ENCODE measurements around the gene UBE2R2. TPM values are rescaled to one million over a fixed set of nuclear protein-coding genes. Genes with fewer than 3 reads are reported as not detected.

The UBE2R2 gene
- total and polyA plus RNA-seq, 10 of the 15 experiments (the other 5 are each of a cell fraction or from before 2014, with no cell fraction given) = 7.2 to 32.8 (median 17.2) TPM

DNA sequence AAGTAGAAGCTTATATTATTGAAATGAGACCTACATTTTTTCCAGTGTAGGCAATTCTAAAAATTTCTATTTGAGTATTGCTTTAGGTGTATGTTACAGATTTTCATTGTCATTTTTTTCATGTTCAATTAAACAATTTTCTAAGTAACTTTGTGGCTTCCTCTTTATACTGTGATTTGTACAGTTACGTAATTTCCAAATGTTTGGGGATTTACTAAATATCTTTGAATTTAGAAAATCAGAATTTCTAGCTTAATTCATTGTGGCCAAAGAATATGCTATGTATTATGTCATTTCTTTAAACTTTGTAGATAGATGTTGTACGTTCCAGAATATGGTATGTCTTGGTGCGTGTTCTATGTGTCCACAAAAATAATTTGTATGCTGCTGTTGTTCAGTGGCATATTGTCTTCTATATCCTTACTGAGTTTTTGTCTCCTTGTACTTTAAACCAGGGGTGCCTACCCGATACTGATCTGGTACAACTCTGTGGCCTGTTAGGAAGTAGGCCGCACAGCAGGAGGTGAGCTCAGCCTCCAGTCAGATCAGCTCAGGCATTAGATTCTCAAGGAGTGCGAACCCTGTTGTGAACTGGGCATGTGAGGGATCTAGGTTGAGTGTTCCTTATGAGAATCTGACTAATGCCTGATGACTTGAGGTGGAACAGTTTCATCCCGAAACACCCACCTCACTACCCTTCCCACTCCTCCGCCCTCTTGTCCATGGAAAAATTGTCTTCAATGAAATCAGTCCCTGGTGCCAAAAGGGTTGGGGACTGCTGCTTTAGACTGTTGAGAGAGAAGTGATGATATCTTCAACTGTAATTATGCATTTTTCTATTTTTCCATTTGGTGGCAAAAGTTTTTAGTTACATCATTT, 63.5 kb downstream of the UBE2R2 start:
- intact Hi-C loops (cut with micrococcal nuclease; ENCODE audit: unreplicated experiment) = no loop called here
- CTCF ChIA-PET = interaction anchor here (3.1 kb wide), 1 partner anchor 66 kb away, joined by 10 read pairs; no protein-coding TSS in a partner anchor
- ATAC-seq = no peak
- no peaks in the 10 kb centered on the region; a peak in 2 of 4 replicates for H3K36me3 ChIP-seq (ENCODE audit: control insufficient read depth in 2 of 2, insufficient read depth in 2 of 2, low read length in 1 of 2)
- H3K27ac ChIP-seq (ENCODE audit: control insufficient read depth, insufficient read depth) = no peak overlapping the region
- FAIRE-seq = no peak
- no TSS peak for BruUV-seq (replicated peaks)
- SMC1A ChIA-PET (ENCODE audit: uncharacterized antibody, unreplicated experiment) = no interaction called here
- no peaks in the 10 kb centered on the region for H4K20me1 ChIP-seq (ENCODE audit: control insufficient read depth, insufficient read depth)
- no peak overlapping the region for H3K4me3 ChIP-seq
- no peak for DNase-seq (ENCODE audit: low read depth, low spot score)
- no peak overlapping the region for H3K4me2 ChIP-seq (ENCODE audit: control insufficient read depth, insufficient read depth)
- no peaks in the 10 kb centered on the region for H3K27me3 ChIP-seq (replicated peaks in 1 of 2; ENCODE audit: control insufficient read depth in 2 of 2, insufficient read depth in 2 of 2, low read length in 1 of 2)
- peaks cover 52% of the 10 kb centered on the region for H3K79me2 ChIP-seq (ENCODE audit: control insufficient read depth, insufficient read depth, low read length)
- RAD21 ChIA-PET (ENCODE audit: unreplicated experiment) = interaction anchor here (1.1 kb wide), 1 partner anchor 33 kb away, joined by 3 read pairs; no protein-coding TSS in a partner anchor
- POLR2A ChIA-PET = interaction anchor here (0.5 kb wide), 1 partner anchor 16 kb away, joined by 3 read pairs; no protein-coding TSS in a partner anchor
- H2AFZ ChIP-seq (ENCODE audit: control insufficient read depth, low read depth, low read length) = no peak overlapping the region
- no peaks in the 10 kb centered on the region for H3K4me1 ChIP-seq (ENCODE audit: control insufficient read depth, insufficient read depth, low read length)
- H3K9me3 ChIP-seq (replicated peaks; ENCODE audit: control insufficient read depth, insufficient read depth, low read length) = no peaks in the 10 kb centered on the region
- WGBS (ENCODE audit: insufficient coverage, insufficient replicate concordance, low lambda C conversion rate, missing lambda C conversion rate) = 98% methylated on average over 8 of the region's 8 CpGs
- H3K9ac ChIP-seq (ENCODE audit: control insufficient read depth, insufficient read depth, low read length) = no peak overlapping the region
- in situ Hi-C loops (cut with MboI) = loop anchor here (5.0 kb wide), 1 partner anchor 48 kb away; no protein-coding TSS in a partner anchor
- TF ChIP-seq, protein P1, sequence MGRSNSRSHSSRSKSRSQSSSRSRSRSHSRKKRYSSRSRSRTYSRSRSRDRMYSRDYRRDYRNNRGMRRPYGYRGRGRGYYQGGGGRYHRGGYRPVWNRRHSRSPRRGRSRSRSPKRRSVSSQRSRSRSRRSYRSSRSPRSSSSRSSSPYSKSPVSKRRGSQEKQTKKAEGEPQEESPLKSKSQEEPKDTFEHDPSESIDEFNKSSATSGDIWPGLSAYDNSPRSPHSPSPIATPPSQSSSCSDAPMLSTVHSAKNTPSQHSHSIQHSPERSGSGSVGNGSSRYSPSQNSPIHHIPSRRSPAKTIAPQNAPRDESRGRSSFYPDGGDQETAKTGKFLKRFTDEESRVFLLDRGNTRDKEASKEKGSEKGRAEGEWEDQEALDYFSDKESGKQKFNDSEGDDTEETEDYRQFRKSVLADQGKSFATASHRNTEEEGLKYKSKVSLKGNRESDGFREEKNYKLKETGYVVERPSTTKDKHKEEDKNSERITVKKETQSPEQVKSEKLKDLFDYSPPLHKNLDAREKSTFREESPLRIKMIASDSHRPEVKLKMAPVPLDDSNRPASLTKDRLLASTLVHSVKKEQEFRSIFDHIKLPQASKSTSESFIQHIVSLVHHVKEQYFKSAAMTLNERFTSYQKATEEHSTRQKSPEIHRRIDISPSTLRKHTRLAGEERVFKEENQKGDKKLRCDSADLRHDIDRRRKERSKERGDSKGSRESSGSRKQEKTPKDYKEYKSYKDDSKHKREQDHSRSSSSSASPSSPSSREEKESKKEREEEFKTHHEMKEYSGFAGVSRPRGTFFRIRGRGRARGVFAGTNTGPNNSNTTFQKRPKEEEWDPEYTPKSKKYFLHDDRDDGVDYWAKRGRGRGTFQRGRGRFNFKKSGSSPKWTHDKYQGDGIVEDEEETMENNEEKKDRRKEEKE (IDR thresholded peaks at IDR 0.05) = no peak
- TF ChIP-seq, protein P2, sequence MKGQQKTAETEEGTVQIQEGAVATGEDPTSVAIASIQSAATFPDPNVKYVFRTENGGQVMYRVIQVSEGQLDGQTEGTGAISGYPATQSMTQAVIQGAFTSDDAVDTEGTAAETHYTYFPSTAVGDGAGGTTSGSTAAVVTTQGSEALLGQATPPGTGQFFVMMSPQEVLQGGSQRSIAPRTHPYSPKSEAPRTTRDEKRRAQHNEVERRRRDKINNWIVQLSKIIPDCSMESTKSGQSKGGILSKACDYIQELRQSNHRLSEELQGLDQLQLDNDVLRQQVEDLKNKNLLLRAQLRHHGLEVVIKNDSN (IDR thresholded peaks at IDR 0.05; ENCODE audit: borderline replicate concordance, extremely low read length, insufficient read depth, low read depth, low read length) = no peak
- TF ChIP-seq, protein P3, sequence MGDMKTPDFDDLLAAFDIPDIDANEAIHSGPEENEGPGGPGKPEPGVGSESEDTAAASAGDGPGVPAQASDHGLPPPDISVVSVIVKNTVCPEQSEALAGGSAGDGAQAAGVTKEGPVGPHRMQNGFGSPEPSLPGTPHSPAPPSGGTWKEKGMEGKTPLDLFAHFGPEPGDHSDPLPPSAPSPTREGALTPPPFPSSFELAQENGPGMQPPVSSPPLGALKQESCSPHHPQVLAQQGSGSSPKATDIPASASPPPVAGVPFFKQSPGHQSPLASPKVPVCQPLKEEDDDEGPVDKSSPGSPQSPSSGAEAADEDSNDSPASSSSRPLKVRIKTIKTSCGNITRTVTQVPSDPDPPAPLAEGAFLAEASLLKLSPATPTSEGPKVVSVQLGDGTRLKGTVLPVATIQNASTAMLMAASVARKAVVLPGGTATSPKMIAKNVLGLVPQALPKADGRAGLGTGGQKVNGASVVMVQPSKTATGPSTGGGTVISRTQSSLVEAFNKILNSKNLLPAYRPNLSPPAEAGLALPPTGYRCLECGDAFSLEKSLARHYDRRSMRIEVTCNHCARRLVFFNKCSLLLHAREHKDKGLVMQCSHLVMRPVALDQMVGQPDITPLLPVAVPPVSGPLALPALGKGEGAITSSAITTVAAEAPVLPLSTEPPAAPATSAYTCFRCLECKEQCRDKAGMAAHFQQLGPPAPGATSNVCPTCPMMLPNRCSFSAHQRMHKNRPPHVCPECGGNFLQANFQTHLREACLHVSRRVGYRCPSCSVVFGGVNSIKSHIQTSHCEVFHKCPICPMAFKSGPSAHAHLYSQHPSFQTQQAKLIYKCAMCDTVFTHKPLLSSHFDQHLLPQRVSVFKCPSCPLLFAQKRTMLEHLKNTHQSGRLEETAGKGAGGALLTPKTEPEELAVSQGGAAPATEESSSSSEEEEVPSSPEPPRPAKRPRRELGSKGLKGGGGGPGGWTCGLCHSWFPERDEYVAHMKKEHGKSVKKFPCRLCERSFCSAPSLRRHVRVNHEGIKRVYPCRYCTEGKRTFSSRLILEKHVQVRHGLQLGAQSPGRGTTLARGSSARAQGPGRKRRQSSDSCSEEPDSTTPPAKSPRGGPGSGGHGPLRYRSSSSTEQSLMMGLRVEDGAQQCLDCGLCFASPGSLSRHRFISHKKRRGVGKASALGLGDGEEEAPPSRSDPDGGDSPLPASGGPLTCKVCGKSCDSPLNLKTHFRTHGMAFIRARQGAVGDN (IDR thresholded peaks at IDR 0.05) = no peak
- TF ChIP-seq, protein P4, sequence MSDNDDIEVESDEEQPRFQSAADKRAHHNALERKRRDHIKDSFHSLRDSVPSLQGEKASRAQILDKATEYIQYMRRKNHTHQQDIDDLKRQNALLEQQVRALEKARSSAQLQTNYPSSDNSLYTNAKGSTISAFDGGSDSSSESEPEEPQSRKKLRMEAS (IDR thresholded peaks at IDR 0.05; ENCODE audit: low read depth, low read length) = no peak
- TF ChIP-seq TCF7 (IDR thresholded peaks at IDR 0.05; ENCODE audit: borderline replicate concordance) (no peak), HCFC1 (IDR thresholded peaks at IDR 0.05; ENCODE audit: low read length) (no peak), RELA (IDR thresholded peaks at IDR 0.05; ENCODE audit: borderline replicate concordance, partially characterized antibody) (no peak)
- TF ChIP-seq, protein P5, sequence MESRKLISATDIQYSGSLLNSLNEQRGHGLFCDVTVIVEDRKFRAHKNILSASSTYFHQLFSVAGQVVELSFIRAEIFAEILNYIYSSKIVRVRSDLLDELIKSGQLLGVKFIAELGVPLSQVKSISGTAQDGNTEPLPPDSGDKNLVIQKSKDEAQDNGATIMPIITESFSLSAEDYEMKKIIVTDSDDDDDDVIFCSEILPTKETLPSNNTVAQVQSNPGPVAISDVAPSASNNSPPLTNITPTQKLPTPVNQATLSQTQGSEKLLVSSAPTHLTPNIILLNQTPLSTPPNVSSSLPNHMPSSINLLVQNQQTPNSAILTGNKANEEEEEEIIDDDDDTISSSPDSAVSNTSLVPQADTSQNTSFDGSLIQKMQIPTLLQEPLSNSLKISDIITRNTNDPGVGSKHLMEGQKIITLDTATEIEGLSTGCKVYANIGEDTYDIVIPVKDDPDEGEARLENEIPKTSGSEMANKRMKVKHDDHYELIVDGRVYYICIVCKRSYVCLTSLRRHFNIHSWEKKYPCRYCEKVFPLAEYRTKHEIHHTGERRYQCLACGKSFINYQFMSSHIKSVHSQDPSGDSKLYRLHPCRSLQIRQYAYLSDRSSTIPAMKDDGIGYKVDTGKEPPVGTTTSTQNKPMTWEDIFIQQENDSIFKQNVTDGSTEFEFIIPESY (IDR thresholded peaks at IDR 0.05) = no peak

All from GM12878 (cell line).